ENCODE data around the gene KRTAP4-3.
A peak's percentile ranks its signal among the peaks of the same experiment; 100 is the strongest.
"Not testable (repeated sequence)": the region's sequence is repeated elsewhere in the genome, so short reads cannot be mapped to it uniquely, and the experiment has no call there.

The KRTAP4-3 gene

GRCh38 chr17:41125064-41125463, 43.0 kb downstream of the KRTAP4-3 start:
- peaks cover 5% of the 10 kb centered on the region; the same call in 1 of the 2 replicates for H3F3A ChIP-seq (ENCODE audit: low read depth)
- no peak overlapping the region for H2AFZ ChIP-seq (ENCODE audit: low read length)
- no peaks in the 10 kb centered on the region for H3K27me3 ChIP-seq (ENCODE audit: insufficient read depth, low read length, poor library complexity, severe bottlenecking)
- peaks cover 44% of the 10 kb centered on the region for H3K4me1 ChIP-seq (ENCODE audit: insufficient read depth, low read length, poor library complexity, severe bottlenecking)
- no peak overlapping the region for H3K4me3 ChIP-seq (ENCODE audit: low read length, poor library complexity, severe bottlenecking)
- H3K9me2 ChIP-seq (replicated peaks; ENCODE audit: low read depth, low read length): no peaks in the 10 kb centered on the region
- no peaks in the 10 kb centered on the region for H4K20me1 ChIP-seq (ENCODE audit: insufficient read depth, low read length, poor library complexity, severe bottlenecking)
- no peak overlapping the region for H3K4me2 ChIP-seq (ENCODE audit: low read depth, low read length, poor library complexity, severe bottlenecking)
- H3K79me2 ChIP-seq (ENCODE audit: insufficient read depth, low read length): no peaks in the 10 kb centered on the region
- no peaks in the 10 kb centered on the region for H3K9me3 ChIP-seq (ENCODE audit: insufficient read depth, low read depth, low read length)
- H3K9ac ChIP-seq (ENCODE audit: low read depth, low read length, poor library complexity, severe bottlenecking): no peak overlapping the region
- TF ChIP-seq EZH2phosphoT487 (IDR thresholded peaks at IDR 0.05; ENCODE audit: borderline replicate concordance) (no peak), CTCF (conservative IDR thresholded peaks at IDR 0.05; ENCODE audit: low read length) (no peak)
- no peaks in the 10 kb centered on the region for H3K36me3 ChIP-seq (ENCODE audit: insufficient read depth, low read length)

- not testable (repeated sequence) for H3K27me3 ChIP-seq (ENCODE audit: insufficient read depth, low read length, poor library complexity, severe bottlenecking); H3K9me3 ChIP-seq (ENCODE audit: insufficient read depth, low read depth, low read length); H3K79me2 ChIP-seq (ENCODE audit: insufficient read depth, low read length); H3K4me3 ChIP-seq (ENCODE audit: low read length, poor library complexity, severe bottlenecking); H3K36me3 ChIP-seq (ENCODE audit: insufficient read depth, low read length); H4K20me1 ChIP-seq (ENCODE audit: insufficient read depth, low read length, poor library complexity, severe bottlenecking); H3F3A ChIP-seq (ENCODE audit: low read depth); H3K9ac ChIP-seq (ENCODE audit: low read depth, low read length, poor library complexity, severe bottlenecking); H3K9me2 ChIP-seq (replicated peaks; ENCODE audit: low read depth, low read length); H3K4me2 ChIP-seq (ENCODE audit: low read depth, low read length, poor library complexity, severe bottlenecking); H2AFZ ChIP-seq (ENCODE audit: low read length)
- peaks cover 54% of the 10 kb centered on the region for H3K4me1 ChIP-seq (ENCODE audit: insufficient read depth, low read length, poor library complexity, severe bottlenecking)
Measured at GRCh38 chr17:41123991-41124371, 44.0 kb downstream of the KRTAP4-3 start, which contains the start of gene KRTAP4-12. Gene KRTAP4-12 (minus strand): TSS chr17:41124182. CDS start chr17:41124122, 60 bp downstream.

GRCh38 chr17:41123292-41123990, 44.6 kb downstream of the KRTAP4-3 start:
- H3K4me1 ChIP-seq (ENCODE audit: insufficient read depth, low read length, poor library complexity, severe bottlenecking): peaks cover 60% of the 10 kb centered on the region
- H3K36me3 ChIP-seq (ENCODE audit: insufficient read depth, low read length); H3K4me2 ChIP-seq (ENCODE audit: low read depth, low read length, poor library complexity, severe bottlenecking); H3K9me3 ChIP-seq (ENCODE audit: insufficient read depth, low read depth, low read length); H3K27me3 ChIP-seq (ENCODE audit: insufficient read depth, low read length, poor library complexity, severe bottlenecking); H3K79me2 ChIP-seq (ENCODE audit: insufficient read depth, low read length); H3K9me2 ChIP-seq (replicated peaks; ENCODE audit: low read depth, low read length); H3K9ac ChIP-seq (ENCODE audit: low read depth, low read length, poor library complexity, severe bottlenecking); H3K4me3 ChIP-seq (ENCODE audit: low read length, poor library complexity, severe bottlenecking); H3F3A ChIP-seq (ENCODE audit: low read depth); H4K20me1 ChIP-seq (ENCODE audit: insufficient read depth, low read length, poor library complexity, severe bottlenecking); H2AFZ ChIP-seq (ENCODE audit: low read length): not testable (repeated sequence)

GRCh38 chr17:41121742-41122141, 46.3 kb downstream of the KRTAP4-3 start:
- H3K27me3 ChIP-seq (ENCODE audit: insufficient read depth, low read length, poor library complexity, severe bottlenecking): no peaks in the 10 kb centered on the region
- H3K9ac ChIP-seq (ENCODE audit: low read depth, low read length, poor library complexity, severe bottlenecking): no peak overlapping the region
- peaks cover 70% of the 10 kb centered on the region for H3K4me1 ChIP-seq (ENCODE audit: insufficient read depth, low read length, poor library complexity, severe bottlenecking)
- TF ChIP-seq CTCF (conservative IDR thresholded peaks at IDR 0.05; ENCODE audit: low read length) (no peak), EZH2phosphoT487 (IDR thresholded peaks at IDR 0.05; ENCODE audit: borderline replicate concordance) (no peak)
- no peak overlapping the region for H3K4me2 ChIP-seq (ENCODE audit: low read depth, low read length, poor library complexity, severe bottlenecking)
- no peaks in the 10 kb centered on the region for H3K9me3 ChIP-seq (ENCODE audit: insufficient read depth, low read depth, low read length)
- no peaks in the 10 kb centered on the region for H4K20me1 ChIP-seq (ENCODE audit: insufficient read depth, low read length, poor library complexity, severe bottlenecking)
- no peak overlapping the region for H3K4me3 ChIP-seq (ENCODE audit: low read length, poor library complexity, severe bottlenecking)
- no peaks in the 10 kb centered on the region for H3K9me2 ChIP-seq (replicated peaks; ENCODE audit: low read depth, low read length)
- peaks cover 7% of the 10 kb centered on the region; the same call in 1 of the 2 replicates for H3F3A ChIP-seq (ENCODE audit: low read depth)
- H2AFZ ChIP-seq (ENCODE audit: low read length): no peak overlapping the region
- H3K79me2 ChIP-seq (ENCODE audit: insufficient read depth, low read length): no peaks in the 10 kb centered on the region
- no peaks in the 10 kb centered on the region for H3K36me3 ChIP-seq (ENCODE audit: insufficient read depth, low read length)

- not testable (repeated sequence) for H3K9me2 ChIP-seq (replicated peaks; ENCODE audit: low read depth, low read length); H4K20me1 ChIP-seq (ENCODE audit: insufficient read depth, low read length, poor library complexity, severe bottlenecking); H3K9me3 ChIP-seq (ENCODE audit: insufficient read depth, low read depth, low read length); H3F3A ChIP-seq (ENCODE audit: low read depth); H3K27me3 ChIP-seq (ENCODE audit: insufficient read depth, low read length, poor library complexity, severe bottlenecking); H3K36me3 ChIP-seq (ENCODE audit: insufficient read depth, low read length); H3K79me2 ChIP-seq (ENCODE audit: insufficient read depth, low read length)
- Histone ChIP-seq H3K4me1 (ENCODE audit: insufficient read depth, low read length, poor library complexity, severe bottlenecking) (peaks cover 66% of the 10 kb centered on the region), H3K9ac (ENCODE audit: low read depth, low read length, poor library complexity, severe bottlenecking) (peak overlapping the region; percentile 37), H3K4me2 (ENCODE audit: low read depth, low read length, poor library complexity, severe bottlenecking) (peak overlapping the region; percentile 74), H2AFZ (ENCODE audit: low read length) (peak overlapping the region; percentile 72; the same call in 1 of the 2 replicates), H3K4me3 (ENCODE audit: low read length, poor library complexity, severe bottlenecking) (peak overlapping the region; percentile 57)
Measured at GRCh38 chr17:41119696-41120690, 48.0 kb downstream of the KRTAP4-3 start.

All from Loucy (cell line).